ENCODE results near the gene GNG4. TPM values are rescaled to one million over a fixed set of nuclear protein-coding genes. Genes with fewer than 3 reads are reported as not detected.

The GNG4 gene
- total RNA-seq (2014; rRNA removed; shearing (Covaris generic)): 0.13 TPM in 1 of 2 replicates, not detected in the other

GRCh38 chr1:235649368-235650163 is at the start of gene GNG4:
Gene GNG4, minus strand, starts transcription at chr1:235649784. Its CDS starts 65,946 bp downstream, at chr1:235583838.
- no peak for DNase-seq (ENCODE audit: low spot score)

DNA sequence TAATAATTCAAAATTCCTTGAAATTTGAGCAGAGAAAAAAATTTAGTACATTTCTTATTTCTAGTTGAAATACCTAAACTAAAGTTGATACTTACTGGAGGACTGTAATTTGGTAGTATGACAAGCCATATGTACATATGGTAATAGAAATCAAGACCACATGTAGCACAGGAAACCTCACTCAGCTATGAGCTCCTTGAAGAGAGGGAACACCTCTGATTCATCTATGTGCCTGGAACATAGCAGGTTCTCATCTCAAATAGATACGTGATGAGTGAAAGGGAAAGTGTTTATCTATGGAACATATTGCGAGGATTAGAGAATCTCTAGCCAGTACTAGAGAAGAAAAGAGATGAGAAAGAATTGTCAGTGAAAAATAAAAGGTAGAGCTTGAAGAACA is 47.9 kb upstream of the GNG4 start:
- no peak for DNase-seq (ENCODE audit: low spot score)

DNA sequence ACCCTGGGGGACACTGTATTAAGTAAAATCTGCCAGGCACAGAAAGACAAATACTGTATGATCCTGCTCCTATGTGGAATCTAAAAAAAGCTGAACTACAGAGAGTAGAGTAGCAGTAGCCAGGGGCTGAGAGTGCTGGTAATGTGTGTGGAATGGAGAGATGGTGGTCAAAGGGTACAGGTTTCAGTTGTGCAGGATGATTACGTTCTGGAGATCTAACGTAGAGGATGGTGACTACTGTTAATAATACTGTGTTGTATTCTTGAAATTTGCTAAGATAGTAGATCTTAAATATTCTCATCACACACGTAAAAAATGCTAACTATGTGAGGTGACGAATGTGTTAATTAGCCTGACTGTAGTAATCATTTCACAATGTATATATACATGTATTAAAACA is 39.8 kb upstream of the GNG4 start:
- DNase-seq (ENCODE audit: low spot score): no peak

DNA sequence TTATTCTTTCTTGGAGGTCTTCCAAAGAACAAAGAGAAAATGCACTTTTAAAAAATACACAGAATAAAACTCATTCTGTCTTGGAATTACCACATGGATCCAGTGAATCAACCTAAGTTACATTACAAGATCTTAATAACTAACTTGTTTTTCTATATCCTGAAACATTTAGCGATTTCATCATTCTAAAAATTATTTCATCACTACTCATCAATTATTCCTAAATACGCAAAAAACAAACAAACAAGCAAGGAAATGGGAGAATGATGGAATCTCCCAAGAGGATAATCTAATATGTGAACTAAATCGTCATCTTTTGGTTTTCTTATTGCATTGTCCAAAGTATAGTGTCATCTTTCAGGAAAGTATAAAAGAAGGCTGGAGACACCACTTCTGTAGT is 38.5 kb upstream of the GNG4 start:
- no peak for DNase-seq (ENCODE audit: low spot score)

GRCh38 chr1:235683653-235684052 is 34.1 kb upstream of the GNG4 start:
- DNase-seq (ENCODE audit: low spot score): no peak

DNA sequence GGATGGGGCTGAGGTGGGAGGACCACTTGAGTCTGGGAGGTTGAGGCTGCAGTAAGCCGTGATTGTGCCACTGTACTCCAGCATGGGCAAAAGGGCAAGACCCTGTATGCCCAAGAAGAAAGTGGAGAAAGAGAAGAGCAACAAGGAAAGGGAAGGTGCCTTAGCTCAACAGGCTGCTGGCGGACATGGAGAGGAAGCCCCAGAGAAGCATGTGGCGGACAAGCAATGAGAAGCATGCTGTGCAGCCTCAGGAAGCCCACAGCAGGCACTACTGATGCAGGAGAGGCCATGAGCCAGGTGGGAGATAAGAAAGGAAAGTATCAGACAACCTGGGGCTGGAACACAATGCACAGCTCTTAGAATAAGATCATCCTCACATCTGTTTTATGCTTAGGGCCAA is 32.6 kb upstream of the GNG4 start:
- no peak for DNase-seq (ENCODE audit: low spot score)

DNA sequence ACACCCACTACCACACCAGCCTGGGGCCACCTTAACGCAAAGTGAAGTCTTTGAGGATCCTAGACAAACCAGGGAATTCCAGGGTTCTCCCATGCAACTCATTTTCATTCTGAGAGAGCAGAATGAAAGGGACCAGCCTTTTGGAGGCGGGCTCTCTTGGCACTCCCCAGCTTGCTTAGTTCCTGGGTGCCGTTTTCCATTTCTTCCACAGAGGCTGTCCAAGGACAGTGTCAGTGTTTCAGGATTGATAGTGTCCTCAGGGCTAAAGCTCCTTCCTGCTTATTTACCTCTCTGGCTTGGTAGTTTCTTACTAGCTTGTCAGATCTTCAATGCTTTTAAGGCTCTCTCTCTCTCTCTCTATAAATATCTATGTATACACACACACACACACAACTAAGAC is 30.1 kb upstream of the GNG4 start:
- DNase-seq (ENCODE audit: low spot score): no peak

DNA sequence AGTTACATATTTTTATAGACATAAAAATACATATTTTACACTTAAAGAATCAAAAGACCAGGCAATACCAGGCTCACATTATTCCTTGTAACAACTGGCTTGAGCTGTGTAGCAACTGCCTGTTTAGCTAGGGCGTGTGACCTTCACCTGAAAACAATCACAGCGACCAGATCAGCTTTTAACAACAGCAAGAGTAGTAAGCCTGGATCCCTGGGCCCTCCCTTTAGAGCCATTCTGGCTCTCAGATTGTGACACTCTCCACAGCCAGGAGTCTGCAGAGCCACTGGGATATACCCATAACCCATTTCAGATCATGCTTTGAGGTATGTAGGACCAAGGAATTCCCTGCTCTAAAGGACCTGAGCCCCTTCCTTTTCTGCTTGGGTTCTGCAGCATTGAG is 29.4 kb upstream of the GNG4 start:
- DNase-seq (ENCODE audit: low spot score): no peak

- DNase-seq (ENCODE audit: low spot score): no peak
Measured at GRCh38 chr1:235675152-235675890, 25.7 kb upstream of the GNG4 start.

DNA sequence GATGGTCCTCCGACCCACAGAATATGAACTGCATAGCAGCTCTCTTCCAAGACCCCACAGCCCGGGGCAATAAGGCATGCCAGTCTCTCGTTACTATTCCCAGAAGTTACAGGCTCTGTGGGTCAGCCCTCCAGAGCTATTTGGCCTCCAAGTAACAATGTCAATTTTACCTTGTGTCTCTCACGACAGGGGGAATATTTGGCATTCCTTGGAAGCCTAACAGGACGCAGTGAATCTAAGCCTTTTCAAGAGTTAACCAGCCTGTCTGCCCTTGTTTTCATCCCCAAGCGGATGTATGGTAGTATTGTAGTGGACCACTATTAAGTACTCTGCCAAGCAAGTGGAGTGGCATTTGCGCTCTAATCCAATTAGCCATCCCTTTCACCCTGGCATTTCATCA is 24.4 kb upstream of the GNG4 start:
- DNase-seq (ENCODE audit: low spot score): no peak

DNA sequence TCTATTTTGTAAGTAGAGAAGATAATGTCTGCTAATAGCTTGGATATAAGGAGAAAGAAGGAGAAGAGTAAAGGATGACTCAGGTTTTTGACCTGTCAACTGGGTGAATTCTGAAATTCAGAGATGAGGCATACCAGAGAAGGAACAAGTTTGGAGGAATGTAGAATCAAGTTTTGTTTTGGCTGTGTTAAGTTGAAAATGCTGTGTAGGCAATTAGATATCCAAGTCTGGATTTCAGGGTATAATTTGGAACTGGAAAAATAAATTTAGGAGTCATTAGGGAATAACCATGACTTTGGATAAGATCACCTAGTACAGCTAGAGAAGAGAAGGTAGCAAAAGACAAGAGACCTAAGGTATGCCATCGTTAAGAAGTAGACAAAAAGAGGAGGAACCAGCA is 22.4 kb upstream of the GNG4 start:
- no peak for DNase-seq (ENCODE audit: low spot score)

- no peak for DNase-seq (ENCODE audit: low spot score)
Measured at GRCh38 chr1:235670157-235670776, 20.7 kb upstream of the GNG4 start.

DNA sequence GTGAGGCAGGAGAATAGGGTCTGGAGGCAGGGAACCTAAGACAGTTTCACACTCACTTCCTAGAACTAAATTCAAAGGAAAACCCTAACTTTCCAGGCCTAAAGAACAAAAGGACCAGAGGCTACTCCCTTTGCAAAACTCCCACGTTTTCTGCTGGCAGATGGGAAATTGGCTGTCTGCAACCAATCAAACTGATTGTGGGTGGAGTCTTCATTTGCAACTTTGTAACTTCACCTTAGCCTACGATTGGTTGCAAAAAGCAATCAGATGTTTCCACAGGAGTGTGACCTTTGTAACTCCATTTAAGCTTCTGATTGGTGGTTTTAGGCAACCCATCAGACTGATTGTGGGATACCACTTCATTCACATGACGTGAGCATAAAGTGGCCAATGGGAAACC is 19.7 kb upstream of the GNG4 start:
- DNase-seq (ENCODE audit: low spot score): no peak

GRCh38 chr1:235663628-235664027 is 14.0 kb upstream of the GNG4 start:
- DNase-seq (ENCODE audit: low spot score): no peak

GRCh38 chr1:235661568-235661967 is 12.0 kb upstream of the GNG4 start:
- DNase-seq (ENCODE audit: low spot score): no peak

DNA sequence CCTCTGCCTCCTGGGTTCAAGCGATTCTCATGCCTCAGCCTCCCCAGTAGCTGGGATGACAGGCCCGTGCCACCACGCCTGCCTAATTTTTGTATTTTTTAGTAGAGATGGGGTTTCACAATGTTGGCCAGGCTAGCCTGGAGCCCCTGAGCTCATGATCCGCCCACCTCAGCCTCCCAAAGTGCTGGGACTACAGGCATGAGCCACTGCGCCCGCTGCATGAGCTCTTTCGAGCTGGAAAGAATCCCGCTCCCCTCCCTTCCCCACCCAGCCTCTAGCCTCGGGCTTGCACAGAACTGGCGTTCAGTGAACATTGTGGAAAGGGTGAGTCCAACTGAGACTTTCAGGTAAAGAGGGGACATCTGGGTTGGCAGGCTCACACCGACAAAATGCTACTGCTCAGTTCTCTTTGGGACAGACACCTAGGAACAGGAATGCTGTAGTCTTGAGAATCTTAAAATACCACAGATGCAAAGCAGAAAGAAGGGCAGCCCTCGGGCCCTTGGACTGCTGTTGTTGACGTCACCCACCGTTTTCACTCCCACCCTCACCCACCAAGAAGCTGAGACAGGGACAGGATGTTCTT is 9.7 kb upstream of the GNG4 start:
- DNase-seq (ENCODE audit: low spot score): no peak

DNA sequence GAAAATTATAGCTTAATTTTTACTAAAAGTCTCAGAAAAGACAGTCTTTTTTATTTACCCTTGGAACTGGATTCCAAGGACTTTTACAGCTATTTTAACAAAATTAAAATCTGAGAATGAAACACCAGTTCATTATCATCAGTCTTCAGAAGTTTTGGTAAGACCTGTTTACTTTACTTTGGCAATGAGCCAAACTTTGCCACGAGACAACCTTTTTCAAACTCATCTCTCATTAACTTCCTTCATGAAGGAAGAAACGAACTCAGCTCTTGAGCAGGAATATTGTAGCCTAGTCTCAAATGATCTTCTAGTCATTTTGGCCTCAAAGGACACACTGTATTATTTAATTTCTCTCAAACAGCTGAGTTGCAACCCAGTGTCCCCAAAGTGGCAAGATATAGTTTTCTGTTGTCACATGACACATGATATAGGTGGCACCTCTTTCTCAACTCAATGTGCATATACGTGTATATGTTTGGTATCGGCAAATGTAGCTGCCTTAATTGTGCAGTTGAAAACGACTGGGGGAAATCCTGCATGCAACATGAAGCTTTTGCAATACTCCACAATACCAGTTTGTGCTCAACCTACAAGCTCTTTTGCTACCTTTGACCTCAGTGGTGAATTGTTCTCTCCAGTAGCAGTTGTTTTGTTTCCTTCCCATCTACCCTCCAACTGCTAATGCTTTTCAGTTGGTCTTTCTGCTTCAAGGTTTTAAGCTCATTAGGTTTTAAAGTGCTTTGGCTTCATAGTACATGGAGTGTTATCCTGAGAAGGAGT is 8.4 kb upstream of the GNG4 start:
- DNase-seq (ENCODE audit: low spot score): peak; percentile 16

GRCh38 chr1:235657269-235657668 is 7.7 kb upstream of the GNG4 start:
- DNase-seq (ENCODE audit: low spot score): peak; percentile 12

GRCh38 chr1:235652364-235652763 is 2.8 kb upstream of the GNG4 start:
- DNase-seq (ENCODE audit: low spot score): no peak

DNA sequence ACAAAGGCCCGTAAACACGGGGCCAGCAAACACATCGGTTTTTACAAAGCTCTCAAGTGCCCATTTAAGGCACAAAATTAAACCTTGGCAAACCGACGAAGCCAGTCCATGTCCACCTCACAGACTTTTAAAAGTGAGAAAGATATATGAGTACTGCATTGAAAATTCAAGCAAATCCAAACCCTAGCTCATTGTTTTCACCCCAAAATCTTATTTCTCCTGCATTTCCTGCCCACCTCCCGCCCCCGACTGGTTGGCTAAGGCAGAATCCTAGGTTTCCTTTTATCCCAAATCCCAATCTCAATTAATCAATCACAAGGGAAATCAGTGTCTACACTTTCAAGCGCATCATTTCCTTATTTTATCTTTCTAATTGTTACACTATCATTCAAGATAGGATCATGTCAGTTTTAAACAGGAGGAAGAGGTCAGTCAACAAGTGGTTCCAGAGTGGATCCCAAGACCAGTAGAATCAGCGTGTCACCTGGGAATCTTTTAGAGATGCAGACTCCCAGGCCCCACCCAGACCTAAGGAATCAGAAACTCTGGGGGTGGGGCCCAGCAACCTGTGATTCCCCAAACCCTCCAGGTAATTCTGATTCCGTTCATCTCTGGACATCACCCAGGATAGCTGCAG is 1.7 kb upstream of the GNG4 start:
- DNase-seq (ENCODE audit: low spot score): no peak

Measured in HT-29 (cell line).